Measurements from ENCODE around the gene TASP1. TPM values are rescaled to one million over a fixed set of nuclear protein-coding genes. Genes with fewer than 3 reads are reported as not detected.

Gene TASP1
- total and polyA plus RNA-seq, 10 of the 15 experiments (the other 5 are each of a cell fraction or from before 2014, with no cell fraction given), result 7.4 to 17.8 (median 10.5) TPM

DNA sequence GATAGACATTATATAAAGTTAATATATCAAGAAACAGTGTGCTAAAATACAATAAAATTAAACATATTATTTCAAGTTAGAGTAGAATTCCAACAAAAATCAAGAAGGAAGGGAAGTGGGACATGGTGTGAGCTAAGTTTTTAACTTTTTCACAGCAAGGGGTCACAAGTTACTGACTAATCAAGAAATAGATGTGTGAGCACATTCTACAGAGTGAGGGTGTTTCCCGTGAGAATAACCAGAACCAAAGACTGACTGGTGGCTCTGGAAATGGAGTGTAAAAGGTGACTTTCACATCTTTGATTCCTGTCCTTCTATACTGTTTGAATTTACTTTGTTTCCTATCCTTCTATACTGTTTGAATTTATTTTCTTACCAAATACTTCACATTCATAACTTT, 206.6 kb downstream of the TASP1 start:
- BruUV-seq (replicated peaks), result no TSS peak
- FAIRE-seq, result no peak
- no peak overlapping the region for H3K9ac ChIP-seq (ENCODE audit: control insufficient read depth, insufficient read depth, low read length)
- intact Hi-C loops (cut with micrococcal nuclease; ENCODE audit: unreplicated experiment) (no loop called here), in situ Hi-C loops (cut with MboI) (no loop called here)
- 45% methylated on average over 1 of the region's 1 CpG for WGBS (ENCODE audit: insufficient coverage, insufficient replicate concordance, low lambda C conversion rate, missing lambda C conversion rate)
- no peak for ATAC-seq
- H4K20me1 ChIP-seq (ENCODE audit: control insufficient read depth, insufficient read depth), result no peaks in the 10 kb centered on the region
- H3K79me2 ChIP-seq (ENCODE audit: control insufficient read depth, insufficient read depth, low read length), result no peaks in the 10 kb centered on the region
- 0 out of 4 replicates have a peak, but pooled peaks cover 0 to 4% of the 10 kb centered on the region in 2 experiments for H3K36me3 ChIP-seq (ENCODE audit: control insufficient read depth in 2 of 2, insufficient read depth in 2 of 2, low read length in 1 of 2)
- H3K27me3 ChIP-seq (replicated peaks in 1 of 2; ENCODE audit: control insufficient read depth in 2 of 2, insufficient read depth in 2 of 2, low read length in 1 of 2), result no peaks in the 10 kb centered on the region
- CTCF ChIA-PET, result interaction anchor here (1.2 kb wide), 1 partner anchor 29 kb away, joined by 5 read pairs; no protein-coding TSS in a partner anchor
- DNase-seq (ENCODE audit: low read depth, low spot score), result no peak
- H2AFZ ChIP-seq (ENCODE audit: control insufficient read depth, low read depth, low read length), result no peak overlapping the region
- peaks cover 5% of the 10 kb centered on the region for H3K9me3 ChIP-seq (replicated peaks; ENCODE audit: control insufficient read depth, insufficient read depth, low read length)
- no peak overlapping the region for H3K4me2 ChIP-seq (ENCODE audit: control insufficient read depth, insufficient read depth)
- peaks cover 4% of the 10 kb centered on the region; the same call in 1 of the 2 replicates for H3K4me1 ChIP-seq (ENCODE audit: control insufficient read depth, insufficient read depth, low read length)
- SMC1A ChIA-PET (ENCODE audit: uncharacterized antibody, unreplicated experiment), result interaction anchor here (0.8 kb wide), 1 partner anchor 28 kb away, joined by 3 read pairs; no protein-coding TSS in a partner anchor
- RAD21 ChIA-PET (ENCODE audit: unreplicated experiment), result no interaction called here
- H3K27ac ChIP-seq (ENCODE audit: control insufficient read depth, insufficient read depth), result no peak overlapping the region
- POLR2A ChIA-PET, result no interaction called here
- no peak overlapping the region for H3K4me3 ChIP-seq
- no peak for TF ChIP-seq TBL1XR1 (IDR thresholded peaks at IDR 0.05; ENCODE audit: low read depth, low read length)
- TF ChIP-seq IRF3 (IDR thresholded peaks at IDR 0.05), result no peak
- TF ChIP-seq CUX1 (IDR thresholded peaks at IDR 0.05; ENCODE audit: insufficient replicate concordance, low read depth, low read length), result no peak
- no peak for TF ChIP-seq NFIC (IDR thresholded peaks at IDR 0.05; ENCODE audit: low read depth, low read length)
- no peak for TF ChIP-seq EGR1 (IDR thresholded peaks at IDR 0.05; ENCODE audit: borderline replicate concordance in 1 of 2, low read depth in 2 of 2, low read length in 2 of 2)
- TF ChIP-seq, protein P1, sequence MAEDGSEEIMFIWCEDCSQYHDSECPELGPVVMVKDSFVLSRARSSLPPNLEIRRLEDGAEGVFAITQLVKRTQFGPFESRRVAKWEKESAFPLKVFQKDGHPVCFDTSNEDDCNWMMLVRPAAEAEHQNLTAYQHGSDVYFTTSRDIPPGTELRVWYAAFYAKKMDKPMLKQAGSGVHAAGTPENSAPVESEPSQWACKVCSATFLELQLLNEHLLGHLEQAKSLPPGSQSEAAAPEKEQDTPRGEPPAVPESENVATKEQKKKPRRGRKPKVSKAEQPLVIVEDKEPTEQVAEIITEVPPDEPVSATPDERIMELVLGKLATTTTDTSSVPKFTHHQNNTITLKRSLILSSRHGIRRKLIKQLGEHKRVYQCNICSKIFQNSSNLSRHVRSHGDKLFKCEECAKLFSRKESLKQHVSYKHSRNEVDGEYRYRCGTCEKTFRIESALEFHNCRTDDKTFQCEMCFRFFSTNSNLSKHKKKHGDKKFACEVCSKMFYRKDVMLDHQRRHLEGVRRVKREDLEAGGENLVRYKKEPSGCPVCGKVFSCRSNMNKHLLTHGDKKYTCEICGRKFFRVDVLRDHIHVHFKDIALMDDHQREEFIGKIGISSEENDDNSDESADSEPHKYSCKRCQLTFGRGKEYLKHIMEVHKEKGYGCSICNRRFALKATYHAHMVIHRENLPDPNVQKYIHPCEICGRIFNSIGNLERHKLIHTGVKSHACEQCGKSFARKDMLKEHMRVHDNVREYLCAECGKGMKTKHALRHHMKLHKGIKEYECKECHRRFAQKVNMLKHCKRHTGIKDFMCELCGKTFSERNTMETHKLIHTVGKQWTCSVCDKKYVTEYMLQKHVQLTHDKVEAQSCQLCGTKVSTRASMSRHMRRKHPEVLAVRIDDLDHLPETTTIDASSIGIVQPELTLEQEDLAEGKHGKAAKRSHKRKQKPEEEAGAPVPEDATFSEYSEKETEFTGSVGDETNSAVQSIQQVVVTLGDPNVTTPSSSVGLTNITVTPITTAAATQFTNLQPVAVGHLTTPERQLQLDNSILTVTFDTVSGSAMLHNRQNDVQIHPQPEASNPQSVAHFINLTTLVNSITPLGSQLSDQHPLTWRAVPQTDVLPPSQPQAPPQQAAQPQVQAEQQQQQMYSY (CRISPR knock-in tag; IDR thresholded peaks at IDR 0.05), result no peak
- no peak for TF ChIP-seq RAD21 (IDR thresholded peaks at IDR 0.05; ENCODE audit: insufficient read depth, low read depth, low read length)
- TF ChIP-seq, protein P2, sequence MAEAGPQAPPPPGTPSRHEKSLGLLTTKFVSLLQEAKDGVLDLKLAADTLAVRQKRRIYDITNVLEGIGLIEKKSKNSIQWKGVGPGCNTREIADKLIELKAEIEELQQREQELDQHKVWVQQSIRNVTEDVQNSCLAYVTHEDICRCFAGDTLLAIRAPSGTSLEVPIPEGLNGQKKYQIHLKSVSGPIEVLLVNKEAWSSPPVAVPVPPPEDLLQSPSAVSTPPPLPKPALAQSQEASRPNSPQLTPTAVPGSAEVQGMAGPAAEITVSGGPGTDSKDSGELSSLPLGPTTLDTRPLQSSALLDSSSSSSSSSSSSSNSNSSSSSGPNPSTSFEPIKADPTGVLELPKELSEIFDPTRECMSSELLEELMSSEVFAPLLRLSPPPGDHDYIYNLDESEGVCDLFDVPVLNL (IDR thresholded peaks at IDR 0.05; ENCODE audit: low read depth, low read length), result no peak
- no peak for TF ChIP-seq SIN3A (IDR thresholded peaks at IDR 0.05; ENCODE audit: low read depth, low read length)
- no peak for TF ChIP-seq KAT2A (conservative IDR thresholded peaks at IDR 0.05; ENCODE audit: control insufficient read depth, low read depth, low read length)
- TF ChIP-seq STAT3 (IDR thresholded peaks at IDR 0.05; ENCODE audit: low read depth, low read length), result no peak
- no peak for TF ChIP-seq EZH2 (IDR thresholded peaks at IDR 0.05; ENCODE audit: borderline replicate concordance, control insufficient read depth, low read depth, low read length)

Data from GM12878 (cell line).